ENCODE measurements around the gene EDN1.

The EDN1 gene

GRCh38 chr6:12294851-12295536, 4.8 kb downstream of the EDN1 start:
- peaks cover 5% of the 10 kb centered on the region for H3K4me1 Mint-ChIP-seq
- no peak overlapping the region for H3K4me3 Mint-ChIP-seq
- DNase-seq (ENCODE audit: low spot score in 2 of 2), result no peak
- ATAC-seq (ENCODE audit: low read depth), result no peak
- H3K27me3 Mint-ChIP-seq, result peaks cover 3% of the 10 kb centered on the region
- peaks cover 3% of the 10 kb centered on the region for H3K36me3 Mint-ChIP-seq
- no peaks in the 10 kb centered on the region for H3K9me3 Mint-ChIP-seq
- no peak overlapping the region for H3K27ac Mint-ChIP-seq

GRCh38 chr6:12295558-12296254, 5.5 kb downstream of the EDN1 start:
- no peak overlapping the region for H3K27ac Mint-ChIP-seq
- peaks cover 3% of the 10 kb centered on the region for H3K27me3 Mint-ChIP-seq
- DNase-seq (ENCODE audit: low spot score in 2 of 2) (no peak), ATAC-seq (ENCODE audit: low read depth) (no peak)
- H3K9me3 Mint-ChIP-seq, result no peaks in the 10 kb centered on the region
- H3K4me1 Mint-ChIP-seq, result peaks cover under 1% of the 10 kb centered on the region
- H3K4me3 Mint-ChIP-seq, result no peak overlapping the region
- peaks cover 3% of the 10 kb centered on the region for H3K36me3 Mint-ChIP-seq

GRCh38 chr6:12296255-12296573, 6.1 kb downstream of the EDN1 start:
- Mint-ChIP-seq H3K4me1 (no peaks in the 10 kb centered on the region), H3K27ac (no peak overlapping the region), H3K27me3 (peaks cover 3% of the 10 kb centered on the region), H3K9me3 (no peaks in the 10 kb centered on the region), H3K4me3 (no peak overlapping the region), H3K36me3 (peaks cover 3% of the 10 kb centered on the region)
- no peak for DNase-seq (ENCODE audit: low spot score in 2 of 2)
- ATAC-seq (ENCODE audit: low read depth), result no peak

GRCh38 chr6:12296604-12297003, 6.4 kb downstream of the EDN1 start:
- Mint-ChIP-seq H3K36me3 (peaks cover 3% of the 10 kb centered on the region), H3K27me3 (peaks cover 2% of the 10 kb centered on the region), H3K4me3 (no peak overlapping the region), H3K4me1 (no peaks in the 10 kb centered on the region), H3K27ac (no peak overlapping the region), H3K9me3 (no peaks in the 10 kb centered on the region)
- ATAC-seq (ENCODE audit: low read depth), result no peak
- DNase-seq (ENCODE audit: low spot score in 2 of 2), result no peak

GRCh38 chr6:12297363-12298016, 7.3 kb downstream of the EDN1 start:
- Mint-ChIP-seq H3K27me3 (peaks cover 1% of the 10 kb centered on the region), H3K9me3 (no peaks in the 10 kb centered on the region), H3K27ac (no peak overlapping the region), H3K4me3 (no peak overlapping the region), H3K4me1 (no peaks in the 10 kb centered on the region), H3K36me3 (peaks cover 3% of the 10 kb centered on the region)
- ATAC-seq (ENCODE audit: low read depth) (no peak), DNase-seq (ENCODE audit: low spot score in 2 of 2) (no peak)

GRCh38 chr6:12298017-12298978, 8.1 kb downstream of the EDN1 start:
- no peak overlapping the region for H3K4me3 Mint-ChIP-seq
- no peaks in the 10 kb centered on the region for H3K4me1 Mint-ChIP-seq
- no peak for DNase-seq (ENCODE audit: low spot score in 2 of 2)
- peaks cover 3% of the 10 kb centered on the region for H3K36me3 Mint-ChIP-seq
- no peak for ATAC-seq (ENCODE audit: low read depth)
- no peak overlapping the region for H3K27ac Mint-ChIP-seq
- no peaks in the 10 kb centered on the region for H3K9me3 Mint-ChIP-seq
- H3K27me3 Mint-ChIP-seq, result peaks cover 1% of the 10 kb centered on the region

GRCh38 chr6:12298995-12299394, 8.8 kb downstream of the EDN1 start:
- Mint-ChIP-seq H3K27me3 (peaks cover 1% of the 10 kb centered on the region), H3K27ac (no peak overlapping the region), H3K9me3 (no peaks in the 10 kb centered on the region), H3K4me3 (no peak overlapping the region), H3K36me3 (peaks cover 3% of the 10 kb centered on the region), H3K4me1 (no peaks in the 10 kb centered on the region)
- DNase-seq (ENCODE audit: low spot score in 2 of 2) (no peak), ATAC-seq (ENCODE audit: low read depth) (no peak)

- Mint-ChIP-seq H3K36me3 (peaks cover 3% of the 10 kb centered on the region), H3K9me3 (no peaks in the 10 kb centered on the region), H3K27ac (no peak overlapping the region), H3K4me1 (no peaks in the 10 kb centered on the region), H3K27me3 (peaks cover 7% of the 10 kb centered on the region), H3K4me3 (no peak overlapping the region)
- DNase-seq (ENCODE audit: low spot score in 2 of 2), result no peak
- ATAC-seq (ENCODE audit: low read depth), result no peak
These were observed 10.9 kb downstream of the EDN1 start for GRCh38 chr6:12301018-12301417.

- Mint-ChIP-seq H3K4me1 (no peaks in the 10 kb centered on the region), H3K4me3 (no peak overlapping the region), H3K27ac (no peak overlapping the region), H3K27me3 (peaks cover 8% of the 10 kb centered on the region), H3K9me3 (no peaks in the 10 kb centered on the region), H3K36me3 (no peaks in the 10 kb centered on the region)
- no peak for ATAC-seq (ENCODE audit: low read depth)
- DNase-seq (ENCODE audit: low spot score in 2 of 2), result no peak
These were observed 14.3 kb downstream of the EDN1 start for GRCh38 chr6:12304487-12304886.

- DNase-seq (ENCODE audit: low spot score in 2 of 2), result no peak
- H3K4me1 Mint-ChIP-seq, result no peaks in the 10 kb centered on the region
- H3K36me3 Mint-ChIP-seq, result no peaks in the 10 kb centered on the region
- H3K9me3 Mint-ChIP-seq, result no peaks in the 10 kb centered on the region
- no peak for ATAC-seq (ENCODE audit: low read depth)
- H3K27ac Mint-ChIP-seq, result no peak overlapping the region
- H3K4me3 Mint-ChIP-seq, result no peak overlapping the region
- peaks cover 7% of the 10 kb centered on the region for H3K27me3 Mint-ChIP-seq
These were observed 18.9 kb downstream of the EDN1 start for GRCh38 chr6:12309070-12309469.

GRCh38 chr6:12311106-12311505, 20.9 kb downstream of the EDN1 start:
- ATAC-seq (ENCODE audit: low read depth) (no peak), DNase-seq (ENCODE audit: low spot score in 2 of 2) (no peak)
- Mint-ChIP-seq H3K4me3 (no peak overlapping the region), H3K36me3 (no peaks in the 10 kb centered on the region), H3K27me3 (peaks cover 1% of the 10 kb centered on the region), H3K9me3 (peaks cover 1% of the 10 kb centered on the region), H3K4me1 (no peaks in the 10 kb centered on the region), H3K27ac (no peak overlapping the region)

- H3K27ac Mint-ChIP-seq, result no peak overlapping the region
- no peaks in the 10 kb centered on the region for H3K4me1 Mint-ChIP-seq
- H3K4me3 Mint-ChIP-seq, result no peak overlapping the region
- peaks cover 1% of the 10 kb centered on the region for H3K27me3 Mint-ChIP-seq
- peaks cover 1% of the 10 kb centered on the region for H3K9me3 Mint-ChIP-seq
- no peak for ATAC-seq (ENCODE audit: low read depth)
- no peak for DNase-seq (ENCODE audit: low spot score in 2 of 2)
- H3K36me3 Mint-ChIP-seq, result no peaks in the 10 kb centered on the region
These were observed 22.6 kb downstream of the EDN1 start for GRCh38 chr6:12312736-12313135.

- no peak overlapping the region for H3K4me3 Mint-ChIP-seq
These were observed 23.3 kb downstream of the EDN1 start for GRCh38 chr6:12313306-12313991.

More at GRCh38 chr6:12313306-12313991, 23.3 kb downstream of the EDN1 start:
- ATAC-seq (ENCODE audit: low read depth), result no peak
- H3K9me3 Mint-ChIP-seq, result peaks cover 3% of the 10 kb centered on the region
- H3K27me3 Mint-ChIP-seq, result no peaks in the 10 kb centered on the region
- no peak for DNase-seq (ENCODE audit: low spot score in 2 of 2)
- H3K4me1 Mint-ChIP-seq, result no peaks in the 10 kb centered on the region
- H3K27ac Mint-ChIP-seq, result peak overlapping the region; percentile 28
- H3K36me3 Mint-ChIP-seq, result peaks cover 2% of the 10 kb centered on the region
